A549 treated with Mapracorat at 1 μM for 4 hours (cell line): Measurements from ENCODE around the gene FUT8. TPM values are rescaled to one million over a fixed set of nuclear protein-coding genes. Genes with fewer than 3 reads are reported as not detected.

Source experiments
- total RNA-seq: library from RNA; stranded (reverse); fragments of 200-300 nt; extraction: Qiagen RNA extraction; gene quantifications from 5 replicates; pipeline ENCODE4 v1.2.3, GENCODE V29; 2022

FUT8 gene
- total RNA-seq, result 11.0 to 12.1 TPM (median 11.6 TPM) in 5 replicates

GRCh38 chr14:65412032-65412846 is at the start of gene FUT8:
TSS of gene FUT8 (plus strand) at chr14:65412730. CDS start at chr14:65561564, 148,834 bp downstream.

